ENCODE results near the gene HRCT1. TPM values are rescaled to one million over a fixed set of nuclear protein-coding genes. Genes with fewer than 3 reads are reported as not detected.

Gene HRCT1
- total and polyA plus RNA-seq, 7 donors, result 0.59 to 5.4 (median 1.8) TPM

- TF ChIP-seq CTCF (IDR thresholded peaks at IDR 0.05), result no peak
- Histone ChIP-seq H3K27ac (no peak overlapping the region), H3K36me3 (ENCODE audit: insufficient read depth in 1 of 2, low read depth in 1 of 2) (no peaks in the 10 kb centered on the region), H3K27me3 (ENCODE audit: insufficient read depth in 3 of 3, low read length in 2 of 3) (peaks cover 0 to 15% (median 4%) of the 10 kb centered on the region in 3 donors), H3K4me3 (no peak overlapping the region), H3K4me1 (no peaks in the 10 kb centered on the region), H3K9me3 (no peaks in the 10 kb centered on the region)
- DNase-seq (no peak), ATAC-seq (no peak)
- intact Hi-C loops (cut with DNase I), result no loop called here
- WGBS, 3 donors, result 58 to 73% (median 64%) methylated on average over 8 of the region's 8 CpGs
Observed at GRCh38 chr9:35863583-35863982, 42.4 kb upstream of the HRCT1 start.

- Histone ChIP-seq H3K4me1 (no peaks in the 10 kb centered on the region), H3K36me3 (ENCODE audit: insufficient read depth in 1 of 2, low read depth in 1 of 2) (no peaks in the 10 kb centered on the region), H3K27ac (no peak overlapping the region), H3K27me3 (ENCODE audit: insufficient read depth in 3 of 3, low read length in 2 of 3) (peaks cover 0 to 15% (median 4%) of the 10 kb centered on the region in 3 donors), H3K9me3 (no peaks in the 10 kb centered on the region), H3K4me3 (no peak overlapping the region)
- intact Hi-C loops (cut with DNase I), result no loop called here
- no peak for ATAC-seq
- TF ChIP-seq CTCF (IDR thresholded peaks at IDR 0.05), result no peak
- DNase-seq, result no peak
- 74 to 85% (median 85%) methylated on average over 8 of the region's 8 CpGs for WGBS, 3 donors
Observed at GRCh38 chr9:35864695-35865255, 41.2 kb upstream of the HRCT1 start.

GRCh38 chr9:35867538-35867937 lies 38.5 kb upstream of the HRCT1 start:
- no peak overlapping the region for H3K27ac ChIP-seq
- H3K4me1 ChIP-seq, result no peaks in the 10 kb centered on the region
- intact Hi-C loops (cut with DNase I), result no loop called here
- H3K27me3 ChIP-seq (ENCODE audit: insufficient read depth in 3 of 3, low read length in 2 of 3), result peaks cover 0 to 15% (median 1%) of the 10 kb centered on the region in 3 donors
- no peaks in the 10 kb centered on the region for H3K36me3 ChIP-seq (ENCODE audit: insufficient read depth in 1 of 2, low read depth in 1 of 2)
- TF ChIP-seq CTCF (IDR thresholded peaks at IDR 0.05), result no peak
- DNase-seq (no peak), ATAC-seq (no peak)
- 80 to 93% (median 89%) methylated on average over 4 of the region's 4 CpGs for WGBS, 3 donors
- no peak overlapping the region for H3K4me3 ChIP-seq
- no peaks in the 10 kb centered on the region for H3K9me3 ChIP-seq

GRCh38 chr9:35868933-35869332 lies 37.1 kb upstream of the HRCT1 start:
- WGBS, 3 donors, result 69 to 77% (median 71%) methylated on average over 2 of the region's 2 CpGs
- intact Hi-C loops (cut with DNase I), result no loop called here
- peaks cover 0 to 15% (median 1%) of the 10 kb centered on the region in 3 donors for H3K27me3 ChIP-seq (ENCODE audit: insufficient read depth in 3 of 3, low read length in 2 of 3)
- TF ChIP-seq CTCF (IDR thresholded peaks at IDR 0.05), result no peak
- H3K4me3 ChIP-seq, result no peak overlapping the region
- no peak for ATAC-seq
- no peaks in the 10 kb centered on the region for H3K4me1 ChIP-seq
- no peaks in the 10 kb centered on the region for H3K9me3 ChIP-seq
- H3K27ac ChIP-seq, result no peak overlapping the region
- no peaks in the 10 kb centered on the region for H3K36me3 ChIP-seq (ENCODE audit: insufficient read depth in 1 of 2, low read depth in 1 of 2)
- DNase-seq, result no peak

GRCh38 chr9:35869621-35870216 lies 36.3 kb upstream of the HRCT1 start:
- Histone ChIP-seq H3K4me1 (no peaks in the 10 kb centered on the region), H3K9me3 (no peaks in the 10 kb centered on the region), H3K4me3 (no peak overlapping the region), H3K27me3 (ENCODE audit: insufficient read depth in 3 of 3, low read length in 2 of 3) (peaks cover 0 to 9% (median 1%) of the 10 kb centered on the region in 3 donors), H3K27ac (no peak overlapping the region), H3K36me3 (ENCODE audit: insufficient read depth in 1 of 2, low read depth in 1 of 2) (no peaks in the 10 kb centered on the region)
- ATAC-seq (no peak), DNase-seq (no peak)
- 83 to 90% (median 84%) methylated on average over 18 to 19 of the region's 19 CpGs for WGBS, 3 donors
- TF ChIP-seq CTCF (IDR thresholded peaks at IDR 0.05), result no peak
- intact Hi-C loops (cut with DNase I), result no loop called here

All from psoas muscle (tissue), 8 donors.